GM18870 (cell line): ENCODE data around the gene ZNF608.

Source experiments
- ATAC-seq: cut with Tn5 transposase; IDR thresholded peaks from one replicate; pipeline ENCODE4 v1.9.1; 2021; ENCODE audit warnings: moderate library complexity; ENCODE audit not compliant: unreplicated experiment

The ZNF608 gene

DNA sequence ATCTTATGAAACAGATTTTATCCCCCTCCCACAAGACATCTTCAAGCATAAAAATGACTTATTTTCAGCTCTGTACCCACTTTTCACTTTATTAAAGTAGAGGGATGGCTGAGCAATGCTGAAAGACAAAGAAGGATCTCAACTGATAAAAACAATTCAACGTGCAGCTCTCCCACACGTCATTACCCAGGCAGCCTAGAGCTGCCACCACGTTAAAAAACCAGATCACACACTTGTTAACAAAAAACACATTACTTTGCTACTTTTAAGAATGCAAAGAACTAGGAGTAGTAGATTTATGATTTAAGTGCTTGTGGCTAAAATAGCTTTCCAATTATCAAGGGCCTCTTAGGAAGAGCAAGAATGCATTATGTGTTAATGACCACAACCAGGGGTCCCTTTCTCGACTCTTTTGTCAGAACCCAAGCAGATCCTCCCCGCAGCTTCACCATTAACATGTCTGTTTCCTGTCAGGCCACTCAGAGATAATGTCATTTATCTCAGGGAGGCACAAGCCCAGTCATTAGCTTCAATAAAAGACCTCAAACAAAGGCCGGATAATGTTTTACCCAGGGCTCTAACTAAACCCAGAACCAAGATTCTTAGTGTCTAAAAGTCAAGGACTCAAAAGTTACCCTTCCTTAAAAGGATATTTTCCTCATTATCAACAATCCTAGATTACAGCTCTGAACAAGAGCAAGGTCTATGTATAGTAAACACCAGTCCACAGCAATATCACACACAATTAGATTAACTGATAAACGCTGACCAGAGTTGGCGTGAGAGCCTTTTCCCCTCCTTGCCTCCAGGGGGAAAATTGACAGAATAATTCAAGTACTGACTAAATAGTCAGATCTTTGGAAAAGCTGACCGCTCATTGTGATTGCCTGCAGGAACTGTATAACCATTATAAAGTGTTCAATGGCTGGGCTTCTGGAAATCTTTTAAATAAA is 7.5 kb downstream of the ZNF608 start:
- ATAC-seq: no peak

DNA sequence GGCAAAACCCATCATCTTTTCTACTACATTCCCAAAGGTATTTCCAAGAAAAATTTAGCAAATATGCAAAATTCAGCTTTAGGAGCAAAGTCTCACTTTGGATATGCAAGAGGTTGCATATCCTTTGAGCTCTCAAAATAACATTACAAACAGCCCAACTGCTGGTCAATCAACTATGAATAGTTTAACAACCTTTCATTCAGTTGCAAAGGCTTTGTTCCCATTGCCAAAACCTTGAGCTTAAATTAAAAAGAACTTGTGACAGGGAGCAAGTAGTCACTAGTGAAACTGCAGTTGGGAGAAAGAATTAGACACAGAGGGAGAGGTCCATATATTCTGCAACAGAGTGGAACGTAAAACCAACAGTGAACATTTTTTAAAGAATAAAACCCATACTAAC is 8.8 kb downstream of the ZNF608 start:
- no peak for ATAC-seq

GRCh38 chr5:124736805-124737188 is 9.6 kb downstream of the ZNF608 start:
- ATAC-seq: no peak

GRCh38 chr5:124736082-124736804 is 10.2 kb downstream of the ZNF608 start:
- ATAC-seq: no peak

- no peak for ATAC-seq
Observed at GRCh38 chr5:124735169-124735858, 11.1 kb downstream of the ZNF608 start.

DNA sequence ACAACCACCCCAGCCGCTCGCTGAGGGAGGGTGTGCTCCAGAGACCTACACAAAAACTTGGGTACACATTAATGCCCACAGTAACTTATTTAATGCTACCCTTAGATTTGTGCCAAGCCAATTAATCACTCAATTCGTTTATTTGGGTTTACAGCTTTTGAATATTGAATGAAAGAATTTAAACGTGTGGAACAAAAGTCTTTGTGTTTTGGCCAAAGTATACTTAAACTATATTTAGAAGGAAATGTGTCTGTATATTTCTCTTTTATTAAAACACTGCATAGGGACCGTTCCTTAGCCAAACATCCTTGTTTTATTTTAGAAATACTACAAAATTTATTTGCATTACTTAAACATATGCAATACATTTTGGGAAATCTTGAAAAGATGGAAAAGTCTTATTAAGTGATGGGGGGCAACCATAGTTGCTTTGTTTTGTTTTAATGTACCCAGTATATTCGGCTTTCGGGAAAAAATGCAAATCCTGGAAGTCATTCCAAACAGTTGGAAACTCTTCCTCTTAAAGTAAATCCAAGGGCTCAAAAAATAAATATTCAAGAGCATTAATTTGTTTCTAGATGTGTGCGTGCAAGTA is 11.8 kb downstream of the ZNF608 start:
- no peak for ATAC-seq

DNA sequence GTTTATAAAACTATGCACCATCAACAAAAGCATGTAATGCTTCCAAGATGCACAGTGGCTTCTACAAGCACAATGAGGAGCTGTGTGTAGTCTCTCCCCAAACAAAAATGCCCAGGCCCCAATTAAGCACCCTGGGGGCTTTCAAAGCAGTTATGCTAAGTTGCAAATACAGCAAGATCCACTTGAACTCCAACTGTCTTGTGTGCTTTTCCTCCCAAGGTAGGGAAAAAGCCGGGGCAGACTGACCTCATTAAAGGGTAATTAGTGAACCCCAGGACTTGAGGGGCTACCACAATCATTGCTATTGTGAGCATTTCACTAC is 13.1 kb downstream of the ZNF608 start:
- no peak for ATAC-seq

DNA sequence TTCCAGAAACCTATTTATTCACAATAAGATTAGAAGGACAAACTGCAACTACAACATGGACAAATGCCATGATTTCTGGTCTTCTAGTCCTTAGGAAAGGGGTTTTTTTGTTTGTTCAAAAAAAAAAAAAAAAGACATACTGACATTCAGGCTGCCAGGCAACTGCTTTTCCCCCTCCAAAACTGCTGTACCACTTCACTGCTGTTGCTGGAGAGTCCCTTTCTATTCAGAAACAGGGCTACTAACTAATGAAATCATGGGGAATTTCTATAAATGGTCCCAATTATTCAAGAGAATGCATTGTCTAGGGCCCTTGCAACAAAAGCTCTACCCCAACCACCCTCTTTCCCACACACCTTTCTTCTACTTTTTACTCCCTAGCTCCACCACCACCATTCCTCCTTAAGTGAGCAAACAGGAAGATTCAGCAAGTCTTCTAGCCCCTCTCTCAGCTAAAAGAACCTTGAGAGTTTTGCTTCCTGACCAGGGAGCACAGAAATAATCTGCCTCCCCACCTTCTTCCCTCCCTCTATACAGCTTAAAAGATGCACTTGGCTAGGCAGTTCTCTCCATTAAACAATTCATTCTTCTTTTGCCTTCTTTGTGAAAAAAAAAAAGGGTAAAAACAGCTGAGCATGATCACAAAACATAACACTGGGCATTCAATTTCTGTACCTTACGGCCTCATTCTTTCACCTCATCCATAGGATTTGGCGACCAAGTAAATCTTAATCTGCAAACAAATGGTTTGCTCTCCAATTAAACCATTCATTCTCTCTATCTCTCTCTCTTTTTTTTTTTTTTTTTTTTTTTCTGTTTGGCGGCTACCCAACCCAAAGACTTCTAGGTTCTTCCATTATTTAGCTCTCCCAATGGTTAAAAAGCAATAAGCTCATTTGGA is 13.8 kb downstream of the ZNF608 start:
- no peak for ATAC-seq

- ATAC-seq: no peak
Observed at GRCh38 chr5:124730381-124730780, 16.1 kb downstream of the ZNF608 start.

DNA sequence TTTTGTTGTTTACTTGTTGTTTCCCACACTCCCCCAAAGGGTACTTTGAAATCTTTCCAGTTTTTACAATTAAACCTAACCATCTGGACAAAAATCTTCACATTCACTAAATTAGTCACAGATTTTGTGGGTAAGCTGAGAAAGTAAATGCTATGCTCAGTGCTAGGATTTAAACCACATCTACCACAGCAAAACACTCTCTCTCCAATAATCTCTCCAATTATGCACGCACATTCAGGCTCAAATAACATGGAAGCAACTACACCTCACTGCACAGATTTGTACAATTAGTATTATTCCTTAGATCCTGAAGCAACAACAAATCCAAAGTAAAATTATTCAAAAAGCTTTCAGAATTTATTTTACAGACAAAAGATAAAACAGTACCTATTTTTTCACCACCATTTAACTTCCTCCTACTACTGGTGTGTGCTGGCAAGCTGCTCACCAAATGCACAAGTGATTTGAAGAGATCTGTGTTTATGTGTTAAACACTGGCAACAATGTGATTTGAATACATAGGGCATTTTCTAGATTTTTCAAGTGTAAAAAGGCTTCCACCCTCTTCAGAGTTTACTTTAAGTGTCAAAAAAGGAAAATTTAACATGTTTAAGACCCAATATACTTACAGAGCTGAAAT is 16.6 kb downstream of the ZNF608 start:
- ATAC-seq: peak; percentile 44

DNA sequence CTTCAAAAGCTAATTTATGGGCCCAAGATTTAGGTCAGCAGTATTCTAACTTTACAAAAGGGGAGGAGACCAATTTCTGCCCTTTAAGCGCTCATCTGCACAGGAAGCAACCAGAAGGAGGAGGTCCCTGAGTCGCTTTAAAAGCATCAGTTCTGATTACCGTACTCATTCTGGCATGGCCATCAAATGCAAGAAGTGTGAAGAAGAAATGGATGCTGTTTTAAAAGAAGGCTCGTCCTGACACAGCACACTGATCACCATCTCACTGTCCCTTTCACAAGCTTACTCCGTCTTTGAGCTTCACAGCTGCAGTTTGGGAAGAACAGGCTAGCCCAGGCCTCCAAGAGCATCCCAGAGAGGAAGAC is 17.5 kb downstream of the ZNF608 start:
- no peak for ATAC-seq

DNA sequence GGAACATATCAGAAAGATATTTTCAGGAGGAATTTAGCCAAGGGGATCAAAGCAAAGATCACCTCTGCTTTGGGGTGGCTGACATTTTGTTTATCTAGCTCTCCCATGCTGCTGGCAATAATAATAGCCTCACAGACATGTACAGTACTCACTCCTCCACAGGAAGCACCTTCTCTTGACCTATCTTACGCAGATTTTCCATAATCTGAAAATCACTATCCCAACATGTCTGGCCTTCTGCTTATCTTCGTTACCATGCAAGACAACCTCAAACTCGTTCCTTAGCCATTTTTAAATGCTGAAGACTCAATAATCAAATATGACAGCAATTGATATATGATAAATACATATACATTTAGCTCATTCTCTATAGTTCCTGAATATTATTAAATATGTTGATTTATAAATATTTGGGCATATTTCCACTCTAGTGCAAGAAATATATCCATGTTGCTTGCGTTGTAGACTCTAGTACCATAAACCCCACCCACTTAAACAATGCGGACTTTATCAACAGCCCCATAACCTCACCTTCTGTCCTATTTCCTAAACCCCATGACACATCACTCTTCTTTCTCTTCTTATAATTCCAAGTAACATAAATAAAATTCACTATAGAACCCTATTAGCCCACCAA is 18.0 kb downstream of the ZNF608 start:
- no peak for ATAC-seq

DNA sequence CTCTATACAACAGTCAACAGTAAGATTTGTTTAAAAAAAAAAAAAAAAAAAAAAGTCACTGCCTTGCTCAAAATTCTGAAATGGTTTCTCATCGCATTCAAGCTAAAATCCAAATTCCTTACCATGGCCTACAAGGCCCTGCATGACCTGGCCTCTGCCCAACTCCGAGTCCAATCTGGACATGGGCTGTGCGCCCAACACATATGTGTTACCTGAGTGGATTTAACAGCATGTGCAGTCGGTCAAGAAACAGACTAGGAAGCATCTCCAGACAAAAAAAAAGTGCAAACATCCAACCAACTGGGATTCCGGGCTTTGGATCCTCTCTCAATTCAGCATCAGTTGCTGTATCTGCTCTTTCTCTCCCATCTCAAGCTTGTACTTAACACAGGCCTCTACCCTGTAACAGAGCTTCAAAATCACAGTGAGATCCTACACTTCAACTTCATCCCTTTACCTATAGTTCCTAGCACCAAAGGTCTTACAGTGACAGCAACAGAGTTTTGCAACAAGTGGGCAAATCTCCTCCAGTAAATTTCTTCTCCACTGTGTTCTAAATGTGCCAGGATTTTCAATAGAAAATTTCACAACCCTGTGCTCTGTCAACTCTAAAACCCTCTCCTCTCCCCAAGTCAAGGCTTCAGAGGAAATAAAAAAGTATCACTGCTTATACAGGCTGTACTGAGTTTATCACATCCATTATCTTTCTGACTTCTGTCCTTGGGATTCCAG is 19.6 kb downstream of the ZNF608 start:
- ATAC-seq: no peak

DNA sequence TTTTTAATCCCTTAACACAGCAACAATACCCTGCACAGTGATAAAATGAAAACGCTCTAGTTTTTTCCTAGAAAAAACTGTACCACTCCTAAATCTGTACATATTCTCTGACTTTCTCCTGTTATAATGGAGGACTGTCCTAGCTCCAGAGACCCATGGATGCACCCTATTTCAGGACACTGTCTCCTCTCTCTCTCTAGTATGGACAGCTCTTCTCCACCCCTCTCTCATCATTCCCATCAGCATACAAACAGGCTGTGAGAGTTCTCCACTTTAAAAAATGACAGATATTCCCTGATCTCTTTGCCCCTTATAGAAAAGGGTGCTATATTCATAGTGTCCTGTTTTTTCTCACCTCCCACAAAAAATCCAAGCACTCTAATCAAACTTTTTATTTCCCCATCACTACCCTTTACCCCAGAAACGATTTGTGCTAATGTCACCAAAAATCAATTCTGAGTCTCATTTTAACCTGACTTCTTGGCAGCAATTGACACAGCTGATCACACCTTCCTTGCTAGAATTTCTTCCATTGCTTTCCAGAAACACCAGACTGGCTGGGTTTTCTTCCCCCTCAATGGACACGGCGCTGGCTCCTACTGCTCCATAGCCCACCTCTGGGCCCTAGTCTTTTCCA is 20.7 kb downstream of the ZNF608 start:
- ATAC-seq: no peak

DNA sequence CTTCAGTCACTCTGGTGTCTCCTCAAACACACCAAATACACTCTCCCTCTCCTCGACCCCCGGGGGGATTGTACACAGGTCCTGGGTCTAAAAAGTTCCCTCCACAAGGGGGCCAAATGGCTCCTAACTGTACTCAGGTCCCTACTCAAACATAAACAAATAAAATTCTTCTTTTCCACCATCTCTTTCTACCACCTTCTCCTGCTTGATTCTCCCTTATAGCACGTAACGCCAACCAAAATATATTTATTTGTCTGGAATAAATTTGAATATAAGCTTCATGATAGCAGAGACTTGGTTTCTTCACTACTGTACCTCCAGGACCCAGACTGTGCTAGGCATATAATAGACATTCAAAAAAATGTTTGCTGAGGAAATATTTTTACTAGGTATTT is 21.4 kb downstream of the ZNF608 start:
- ATAC-seq: no peak

DNA sequence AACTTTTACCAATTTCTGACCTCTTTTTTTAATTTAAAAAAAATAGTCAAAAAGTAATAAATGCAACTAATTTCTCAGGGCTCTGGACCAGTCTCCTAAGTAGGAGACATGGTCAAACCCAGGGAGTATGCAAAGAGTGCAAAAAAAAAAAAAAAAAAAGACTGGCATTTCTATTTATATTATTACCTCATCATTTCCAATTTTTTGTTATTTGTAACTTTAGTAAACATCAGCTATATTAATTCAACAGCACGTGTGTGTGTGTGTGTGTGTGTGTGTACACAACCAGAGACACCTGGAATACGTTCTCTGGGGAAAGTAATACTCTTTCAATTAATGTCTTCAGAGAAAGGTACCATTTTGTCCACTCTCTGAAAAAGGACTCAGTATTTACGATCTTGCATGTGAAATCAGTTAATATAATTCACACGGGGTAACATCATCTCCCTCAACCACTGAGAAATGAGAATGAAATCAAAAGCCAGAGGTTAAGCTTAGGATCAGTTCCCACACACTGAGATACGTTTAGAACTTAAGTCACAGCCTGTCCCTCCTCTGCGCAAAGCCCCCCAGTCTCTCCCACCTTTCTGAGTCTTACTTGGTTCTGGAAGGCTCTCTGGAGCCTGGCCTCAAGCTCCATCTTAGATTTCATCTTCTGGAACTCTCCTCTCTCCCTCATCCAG is 21.9 kb downstream of the ZNF608 start:
- ATAC-seq: no peak

- ATAC-seq: no peak
Observed at GRCh38 chr5:124721229-124721735, 25.2 kb downstream of the ZNF608 start.

DNA sequence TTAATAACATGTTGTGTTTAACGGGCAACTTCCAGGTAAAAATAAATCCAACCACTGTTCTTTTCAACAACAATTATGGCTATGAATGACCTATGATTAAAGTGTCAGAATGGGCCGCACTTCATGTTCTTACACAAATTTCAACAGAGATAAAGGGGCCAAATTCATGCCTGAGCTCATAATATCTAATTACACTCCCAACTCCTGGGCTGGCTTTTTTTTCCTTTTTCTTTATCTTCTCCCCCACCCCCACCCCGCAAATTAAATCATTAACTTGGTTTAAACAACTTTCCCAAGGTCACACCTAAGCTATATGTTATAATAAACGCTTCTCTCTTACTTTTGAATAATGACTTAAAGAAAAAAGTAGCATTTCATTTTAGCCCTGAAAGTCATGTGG is 25.8 kb downstream of the ZNF608 start:
- ATAC-seq: no peak
